HUES64 (cell line): ENCODE results near the gene AGFG2.

ENCODE experiments used
- H3K27ac ChIP-seq: 2 replicates; pipeline ENCODE4 v1.7.0; 2013; ENCODE audit warnings: low read depth, low read length, inconsistent platforms
- H3K27me3 ChIP-seq: 2 replicates; pipeline ENCODE4 v1.6.1; 2013; ENCODE audit warnings: mild to moderate bottlenecking, low read length; ENCODE audit not compliant: insufficient read depth
- H3K36me3 ChIP-seq: 2 replicates; pipeline ENCODE4 v1.6.1; 2013; ENCODE audit warnings: mild to moderate bottlenecking, low read length; ENCODE audit not compliant: insufficient read depth
- H3K4me1 ChIP-seq: 2 replicates; pipeline ENCODE4 v1.6.1; 2013; ENCODE audit warnings: mild to moderate bottlenecking, low read length, moderate library complexity; ENCODE audit not compliant: insufficient read depth
- H3K4me3 ChIP-seq: 2 replicates; pipeline ENCODE4 v1.5.1; 2013; ENCODE audit warnings: mild to moderate bottlenecking, low read length, moderate library complexity
- H3K9ac ChIP-seq: 2 replicates; pipeline ENCODE4 v1.6.1; 2013; ENCODE audit warnings: mild to moderate bottlenecking, low read depth, low read length
- H3K9me3 ChIP-seq: 2 replicates; pipeline ENCODE4 v1.6.1; 2013; ENCODE audit warnings: low read depth, low read length; ENCODE audit not compliant: insufficient read depth
- WGBS: fragments of 150-250, 120-280 bp; methylation state at CpG from one replicate; pipeline ENCODE4 v1.1.7; 2013; ENCODE audit warnings: missing lambda C conversion rate; 5-methylcytosine and 5-hydroxymethylcytosine counted together

Gene AGFG2

DNA sequence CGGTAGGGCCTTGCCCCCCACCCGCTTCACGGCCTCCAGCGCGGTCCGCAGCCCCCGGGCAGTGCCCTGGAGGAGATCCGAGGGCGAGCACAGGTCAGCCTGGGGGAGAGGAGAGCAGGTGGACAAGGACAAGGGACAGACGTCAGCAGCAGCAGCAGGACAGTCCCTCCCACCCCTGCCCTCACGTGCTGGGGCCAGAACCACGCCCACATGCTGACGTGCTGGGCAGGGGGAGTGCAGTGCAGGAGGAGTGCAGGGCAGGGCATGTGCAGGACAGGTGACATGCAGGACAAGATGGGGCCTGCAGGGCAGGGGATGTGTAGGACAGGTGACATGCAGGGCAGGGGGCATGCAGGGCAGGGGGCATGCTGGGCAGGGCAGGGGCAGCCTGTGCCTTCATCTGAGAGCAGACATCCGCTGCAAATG lies 36.2 kb downstream of the AGFG2 start:
- 80% methylated on average over 14 of the region's 14 CpGs for WGBS
- no peaks in the 10 kb centered on the region for H3K9me3 ChIP-seq
- H3K27ac ChIP-seq: no peak overlapping the region
- no peak overlapping the region for H3K9ac ChIP-seq
- H3K27me3 ChIP-seq: peaks cover 11% of the 10 kb centered on the region
- H3K4me1 ChIP-seq: peaks cover 16% of the 10 kb centered on the region
- H3K4me3 ChIP-seq: no peak overlapping the region
- H3K36me3 ChIP-seq: peaks cover 44% of the 10 kb centered on the region

DNA sequence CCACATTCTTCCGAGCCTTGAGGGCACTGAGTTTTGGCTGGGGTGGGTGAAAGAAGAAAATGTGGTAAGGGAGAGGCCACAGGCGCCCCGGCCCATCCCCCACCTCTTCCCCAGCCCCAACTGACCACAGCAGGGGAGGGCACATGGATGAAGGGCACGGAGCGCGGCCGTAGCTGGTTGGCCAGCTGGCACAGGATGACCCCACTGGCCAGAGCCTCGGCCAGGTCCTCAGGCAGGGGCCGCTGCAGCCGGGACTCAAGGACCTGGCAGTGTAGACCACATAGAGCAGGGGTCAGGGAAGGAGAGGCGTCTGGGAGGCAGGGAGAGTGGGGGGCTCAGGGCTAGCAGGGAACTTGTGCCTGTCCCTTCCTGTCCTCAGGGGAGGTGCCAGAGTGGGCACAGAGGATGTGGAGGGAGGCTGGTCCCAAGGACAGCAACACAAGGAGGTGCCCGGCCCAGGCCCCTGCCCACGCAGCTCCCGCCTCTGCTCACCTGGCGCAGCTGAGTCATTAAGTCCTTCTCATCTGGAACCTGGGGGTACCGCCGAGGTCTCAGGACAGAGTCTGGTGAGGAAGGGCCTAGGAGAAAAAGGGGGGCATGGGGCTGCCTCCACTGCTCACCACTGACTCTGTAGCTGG lies 36.9 kb downstream of the AGFG2 start:
- 96% methylated on average over 16 of the region's 17 CpGs for WGBS

GRCh38 chr7:100576384-100576993 lies 37.5 kb downstream of the AGFG2 start:
- Histone ChIP-seq H3K27ac (no peak overlapping the region), H3K36me3 (peaks cover 57% of the 10 kb centered on the region), H3K9me3 (no peaks in the 10 kb centered on the region), H3K9ac (no peak overlapping the region), H3K27me3 (peaks cover under 1% of the 10 kb centered on the region; the same call in 1 of the 2 replicates), H3K4me3 (no peak overlapping the region), H3K4me1 (peaks cover 8% of the 10 kb centered on the region)
- WGBS: 94% methylated on average over 13 of the region's 13 CpGs

More for the DNA sequence above, 36.9 kb downstream of the AGFG2 start:
- Histone ChIP-seq H3K9me3 (no peaks in the 10 kb centered on the region), H3K4me3 (no peak overlapping the region), H3K27me3 (peaks cover 5% of the 10 kb centered on the region; the same call in 1 of the 2 replicates), H3K4me1 (peaks cover 14% of the 10 kb centered on the region), H3K9ac (no peak overlapping the region), H3K27ac (no peak overlapping the region), H3K36me3 (peaks cover 50% of the 10 kb centered on the region)

GRCh38 chr7:100577103-100577502 lies 38.1 kb downstream of the AGFG2 start:
- Histone ChIP-seq H3K27me3 (no peaks in the 10 kb centered on the region), H3K4me1 (peaks cover 1% of the 10 kb centered on the region), H3K27ac (no peak overlapping the region), H3K9ac (no peak overlapping the region), H3K36me3 (peaks cover 63% of the 10 kb centered on the region), H3K4me3 (no peak overlapping the region), H3K9me3 (no peaks in the 10 kb centered on the region)
- 95% methylated on average over 24 of the region's 24 CpGs for WGBS

DNA sequence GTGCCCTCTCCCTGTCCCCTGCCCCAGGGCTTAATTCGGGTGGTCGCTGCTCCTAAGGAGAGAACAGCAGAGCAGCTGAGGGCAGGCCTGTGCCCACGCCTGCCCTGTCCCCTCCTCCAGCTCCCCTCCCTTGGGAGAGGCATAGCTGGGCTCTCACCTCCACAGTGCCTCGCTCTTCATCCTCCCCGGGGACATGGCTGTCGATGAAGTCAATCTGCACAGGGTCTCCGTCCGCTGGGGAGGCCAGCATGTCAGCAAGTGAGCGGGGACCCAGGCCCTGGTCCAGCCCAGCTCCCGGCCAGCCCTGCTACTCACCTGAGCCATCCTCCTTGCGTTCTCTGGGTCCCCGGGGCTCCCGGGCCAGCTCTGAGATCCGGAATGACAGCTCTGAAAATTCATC lies 38.5 kb downstream of the AGFG2 start:
- Histone ChIP-seq H3K9me3 (no peaks in the 10 kb centered on the region), H3K4me1 (no peaks in the 10 kb centered on the region), H3K4me3 (no peak overlapping the region), H3K36me3 (peaks cover 66% of the 10 kb centered on the region), H3K27ac (no peak overlapping the region), H3K9ac (no peak overlapping the region), H3K27me3 (no peaks in the 10 kb centered on the region)
- WGBS: 94% methylated on average over 14 of the region's 14 CpGs

DNA sequence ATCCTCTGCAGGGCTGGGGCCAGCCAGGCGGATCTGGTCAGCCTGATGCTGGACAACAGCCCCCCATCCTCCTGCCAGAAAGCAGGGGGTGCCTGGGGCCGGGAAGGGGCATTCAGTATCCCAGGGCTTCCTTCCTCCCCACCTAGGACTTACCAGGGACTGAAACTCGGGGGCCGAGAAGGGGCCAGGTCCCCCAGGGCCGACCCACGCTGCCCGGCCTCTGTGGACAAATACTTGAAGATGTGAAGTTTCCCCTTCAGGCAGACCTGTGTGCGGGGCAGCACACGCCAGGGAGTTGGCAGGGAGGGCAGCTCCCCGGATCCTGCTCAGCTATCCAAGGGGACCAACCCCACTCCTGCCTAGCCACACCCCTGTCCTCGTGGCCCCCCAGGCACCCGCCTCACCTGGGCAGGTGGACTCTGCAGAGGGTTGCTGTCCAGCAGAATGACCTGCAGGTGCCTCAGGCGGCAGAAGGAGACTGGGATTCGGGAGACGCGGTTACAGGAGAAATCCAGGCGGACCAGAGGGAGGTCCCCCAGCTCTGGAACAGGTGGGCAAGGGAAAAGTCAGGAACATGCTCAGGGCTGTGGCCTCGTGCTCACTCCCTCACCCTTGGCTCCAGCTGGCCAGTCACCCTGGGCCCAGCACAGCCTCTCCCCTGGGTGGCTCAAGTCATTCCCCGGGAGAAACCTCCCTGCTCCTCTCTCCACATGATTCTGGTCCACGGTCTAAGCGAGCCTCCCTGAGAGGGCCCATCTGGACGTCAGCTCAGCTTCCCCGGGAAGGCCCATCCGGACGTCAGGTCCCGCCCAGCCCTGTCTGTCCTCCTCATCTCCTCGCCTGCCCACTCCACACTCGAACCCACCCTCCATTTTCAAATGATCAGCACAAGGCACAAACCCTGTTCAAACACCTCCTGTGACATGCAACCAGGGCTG lies 39.5 kb downstream of the AGFG2 start:
- no peaks in the 10 kb centered on the region for H3K27me3 ChIP-seq
- no peak overlapping the region for H3K9ac ChIP-seq
- peaks cover 67% of the 10 kb centered on the region for H3K36me3 ChIP-seq
- peaks cover 1% of the 10 kb centered on the region; the same call in 1 of the 2 replicates for H3K4me1 ChIP-seq
- no peak overlapping the region for H3K4me3 ChIP-seq
- no peak overlapping the region for H3K27ac ChIP-seq
- WGBS: 93% methylated on average over 28 of the region's 28 CpGs
- H3K9me3 ChIP-seq: no peaks in the 10 kb centered on the region

DNA sequence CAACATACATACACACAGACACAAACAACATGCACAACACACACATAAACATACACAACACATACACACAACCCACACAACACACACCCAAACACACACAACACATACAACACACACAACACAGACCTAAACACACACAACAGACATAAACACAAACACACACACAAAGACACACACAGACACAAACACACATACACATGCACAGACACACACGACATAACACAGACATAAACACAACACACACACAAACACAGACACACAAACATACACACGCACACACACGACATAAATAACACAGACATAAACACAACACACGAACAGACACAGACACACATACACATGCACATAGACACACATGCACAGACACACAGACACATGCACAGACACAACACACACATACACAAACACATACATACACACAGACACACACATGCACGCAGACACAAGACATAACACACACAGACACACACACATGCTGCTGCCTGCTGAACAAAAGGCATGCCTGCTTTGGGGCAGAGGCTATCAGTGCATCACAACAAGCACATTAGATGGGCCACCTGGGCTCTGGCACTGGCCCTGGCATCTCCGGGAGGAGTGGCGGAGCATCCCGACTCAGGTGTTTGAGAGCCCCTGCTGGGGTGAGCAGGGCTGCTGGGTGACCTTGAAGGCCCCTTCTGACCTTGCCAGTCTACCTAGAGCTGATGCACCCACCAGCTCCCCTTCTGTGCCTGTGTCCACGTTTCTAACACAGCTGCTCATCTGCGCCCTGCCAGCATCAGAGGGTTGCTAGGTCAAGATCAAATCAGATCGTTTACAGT lies 41.7 kb downstream of the AGFG2 start:
- H3K27me3 ChIP-seq: no peaks in the 10 kb centered on the region
- peaks cover 14% of the 10 kb centered on the region; the same call in 1 of the 2 replicates for H3K4me1 ChIP-seq
- no peaks in the 10 kb centered on the region for H3K9me3 ChIP-seq
- no peak overlapping the region for H3K9ac ChIP-seq
- 92% methylated on average over 11 of the region's 11 CpGs for WGBS
- no peak overlapping the region for H3K27ac ChIP-seq
- no peak overlapping the region for H3K4me3 ChIP-seq
- H3K36me3 ChIP-seq: peaks cover 61% of the 10 kb centered on the region

GRCh38 chr7:100582041-100582579 lies 43.1 kb downstream of the AGFG2 start:
- Histone ChIP-seq H3K9me3 (no peaks in the 10 kb centered on the region), H3K36me3 (peaks cover 48% of the 10 kb centered on the region), H3K27ac (no peak overlapping the region), H3K4me3 (no peak overlapping the region), H3K27me3 (no peaks in the 10 kb centered on the region), H3K4me1 (peaks cover 14% of the 10 kb centered on the region; the same call in 1 of the 2 replicates), H3K9ac (no peak overlapping the region)
- 96% methylated on average over 20 of the region's 20 CpGs for WGBS

DNA sequence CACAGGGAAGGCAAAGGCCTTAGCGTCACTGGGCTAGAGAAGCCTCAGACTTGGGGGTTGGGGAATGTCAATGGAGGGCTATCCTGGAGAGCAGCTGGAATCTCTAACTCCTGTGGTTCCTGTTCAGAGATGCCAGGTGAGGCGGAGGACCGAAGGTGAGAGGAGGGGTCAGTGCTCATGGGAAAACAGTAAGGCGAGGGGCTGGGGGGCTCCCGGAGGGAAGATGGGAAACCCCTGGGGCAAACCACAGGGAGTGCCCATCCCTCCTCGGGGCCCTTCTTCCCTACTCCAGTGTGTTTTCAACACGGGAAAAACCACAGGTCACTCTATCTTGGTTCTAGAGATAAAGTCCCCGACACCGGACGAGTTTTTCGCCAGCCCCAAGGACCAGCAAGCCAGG lies 43.6 kb downstream of the AGFG2 start:
- H3K9ac ChIP-seq: no peak overlapping the region
- H3K4me3 ChIP-seq: no peak overlapping the region
- 90% methylated on average over 11 of the region's 11 CpGs for WGBS
- no peaks in the 10 kb centered on the region for H3K27me3 ChIP-seq
- H3K4me1 ChIP-seq: peaks cover 14% of the 10 kb centered on the region; the same call in 1 of the 2 replicates
- H3K36me3 ChIP-seq: peaks cover 46% of the 10 kb centered on the region
- no peaks in the 10 kb centered on the region for H3K9me3 ChIP-seq
- H3K27ac ChIP-seq: no peak overlapping the region
